Mesenchymal stem cell (in vitro differentiated cells and primary cell): Measurements from ENCODE around the gene PDK4.

Experiments
- DNase-seq: peaks from one replicate; pipeline ENCODE4 v3.0.0-alpha.2; 2013
- H2AFZ ChIP-seq: one replicate; pipeline ENCODE4 v1.6.1; 2013; ENCODE audit warnings: low read depth, mild to moderate bottlenecking, control low read depth, inconsistent platforms, low read length, moderate library complexity
- H2AK5ac ChIP-seq: 2 replicates; pipeline ENCODE4 v1.6.1; 2013; ENCODE audit warnings: low read length, moderate library complexity, mild to moderate bottlenecking, inconsistent platforms; ENCODE audit not compliant: severe bottlenecking
- H2BK120ac ChIP-seq: one replicate; pipeline ENCODE4 v1.6.1; 2013; ENCODE audit warnings: low read depth, mild to moderate bottlenecking, inconsistent platforms, low read length, moderate library complexity
- H2BK12ac ChIP-seq, 2 experiments: one replicate each; pipeline ENCODE4 v1.6.1; 2013; ENCODE audit warnings: inconsistent platforms in 2 of 2, low read length in 2 of 2, mild to moderate bottlenecking in 2 of 2, moderate library complexity in 2 of 2, control low read depth in 1 of 2
- H2BK15ac ChIP-seq: one replicate; pipeline ENCODE4 v1.6.1; 2013; ENCODE audit warnings: mild to moderate bottlenecking, low read depth, inconsistent platforms; ENCODE audit not compliant: poor library complexity, severe bottlenecking
- H2BK5ac ChIP-seq: 2 replicates; pipeline ENCODE4 v1.6.1; 2013; ENCODE audit warnings: low read depth, mild to moderate bottlenecking, low read length, control low read depth, inconsistent platforms; ENCODE audit not compliant: poor library complexity, severe bottlenecking
- H3K14ac ChIP-seq, 2 experiments: one replicate each; pipeline ENCODE4 v1.6.1; 2013; ENCODE audit warnings: inconsistent platforms in 2 of 2, low read length in 2 of 2, control low read depth in 1 of 2, mild to moderate bottlenecking in 1 of 2, moderate library complexity in 1 of 2
- H3K18ac ChIP-seq, 2 experiments: one replicate each; pipeline ENCODE4 v1.6.1; 2013; ENCODE audit warnings: inconsistent platforms in 2 of 2, low read length in 2 of 2, control low read depth in 1 of 2, low read depth in 1 of 2, mild to moderate bottlenecking in 1 of 2
- H3K23ac ChIP-seq, 2 experiments: one replicate each; pipeline ENCODE4 v1.6.1; 2013; ENCODE audit warnings: inconsistent platforms in 2 of 2, low read length in 2 of 2, mild to moderate bottlenecking in 2 of 2, moderate library complexity in 2 of 2, control low read depth in 1 of 2
- H3K27ac ChIP-seq: 2 replicates; pipeline ENCODE4 v1.5.1; 2013; ENCODE audit warnings: mild to moderate bottlenecking, moderate library complexity, low read length, control low read depth, inconsistent platforms; ENCODE audit not compliant: poor library complexity, severe bottlenecking
- H3K27me3 ChIP-seq, 2 experiments: 2 replicates each; pipeline versions ENCODE4 v1.6.1 to v1.7.0; 2013; ENCODE audit warnings: low read length in 2 of 2, mild to moderate bottlenecking in 2 of 2, moderate library complexity in 2 of 2, control low read depth in 1 of 2, inconsistent platforms in 1 of 2; ENCODE audit not compliant: control insufficient read depth in 1 of 2, insufficient read depth in 1 of 2
- H3K36me3 ChIP-seq, 2 experiments: 2 replicates each; pipeline versions ENCODE4 v1.6.1 to v1.7.0; 2013; ENCODE audit warnings: low read length in 2 of 2, control low read depth in 1 of 2, inconsistent platforms in 1 of 2, low read depth in 1 of 2, mild to moderate bottlenecking in 1 of 2; ENCODE audit not compliant: insufficient read depth in 2 of 2, control insufficient read depth in 1 of 2
- H3K4ac ChIP-seq, 2 experiments: one replicate each; pipeline ENCODE4 v1.6.1; 2013; ENCODE audit warnings: inconsistent platforms in 2 of 2, low read length in 2 of 2, mild to moderate bottlenecking in 2 of 2, moderate library complexity in 2 of 2, control low read depth in 1 of 2, low read depth in 1 of 2
- H3K4me1 ChIP-seq: 2 replicates; pipeline ENCODE4 v1.6.1; 2013; ENCODE audit warnings: low read depth, low read length, control low read depth; ENCODE audit not compliant: control insufficient read depth, insufficient read depth
- H3K4me2 ChIP-seq: 2 replicates; pipeline ENCODE4 v1.6.1; 2013; ENCODE audit warnings: low read length, mild to moderate bottlenecking, inconsistent platforms; ENCODE audit not compliant: poor library complexity, severe bottlenecking
- H3K4me3 ChIP-seq, 2 experiments: 2 replicates each; pipeline versions ENCODE4 v1.5.1 to v1.7.0; 2013; ENCODE audit warnings: low read length in 2 of 2, mild to moderate bottlenecking in 2 of 2, control low read depth in 1 of 2, low read depth in 1 of 2; ENCODE audit not compliant: insufficient read depth in 1 of 2
- H3K79me1 ChIP-seq: replicated peaks from 2 replicates; pipeline ENCODE4 v1.6.1; 2013; ENCODE audit warnings: mild to moderate bottlenecking, control low read depth, low read length, inconsistent platforms; ENCODE audit not compliant: poor library complexity, severe bottlenecking
- H3K9ac ChIP-seq: 2 replicates; pipeline ENCODE4 v1.7.0; 2013; ENCODE audit warnings: mild to moderate bottlenecking, low read length, moderate library complexity
- H3K9me3 ChIP-seq: 2 replicates; pipeline ENCODE4 v1.7.0; 2013; ENCODE audit warnings: mild to moderate bottlenecking, low read length; ENCODE audit not compliant: control insufficient read depth
- H4K8ac ChIP-seq: one replicate; pipeline ENCODE4 v1.6.1; 2013; ENCODE audit warnings: inconsistent platforms, mild to moderate bottlenecking, low read length, moderate library complexity
- H4K91ac ChIP-seq: one replicate; pipeline ENCODE4 v1.6.1; 2013; ENCODE audit warnings: mild to moderate bottlenecking, low read length, inconsistent platforms
- WGBS: methylation state at CpG from one replicate; pipeline ENCODE4 v1.1.7; 2013; ENCODE audit warnings: mixed read lengths; 5-methylcytosine and 5-hydroxymethylcytosine counted together

The PDK4 gene

DNA sequence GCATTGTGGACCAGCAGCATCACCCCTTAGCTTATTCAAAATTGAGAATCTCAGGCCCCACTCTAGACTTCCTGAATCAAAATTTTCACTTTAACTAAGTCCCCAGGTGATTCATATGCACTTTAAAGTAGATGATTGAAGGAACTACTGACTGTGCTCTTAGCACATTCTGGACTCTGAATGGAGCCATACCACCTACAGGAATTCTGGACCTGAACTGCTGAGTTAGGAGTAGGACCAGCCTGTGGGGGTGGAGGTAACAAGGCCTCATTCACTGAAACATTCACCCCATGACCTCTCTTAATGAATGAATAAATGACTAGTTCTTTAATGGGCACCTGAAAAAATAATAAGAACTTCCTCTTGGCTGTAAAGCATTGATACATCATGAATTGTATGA, 7.3 kb downstream of the PDK4 start:
- Histone ChIP-seq H2AK5ac (no peak overlapping the region), H3K14ac (no peak overlapping the region), H2BK5ac (no peak overlapping the region), H2BK15ac (no peak overlapping the region), H3K4me3 (no peak overlapping the region), H3K4me2 (no peak overlapping the region), H3K27ac (no peak overlapping the region), H2BK120ac (no peak overlapping the region), H3K4ac (no peak overlapping the region), H3K79me1 (no peaks in the 10 kb centered on the region), H2BK12ac (no peak overlapping the region), H4K8ac (no peak overlapping the region), H3K9ac (no peak overlapping the region), H4K91ac (no peak overlapping the region), H3K4me1 (no peaks in the 10 kb centered on the region), H2AFZ (no peak overlapping the region), H3K18ac (no peak overlapping the region), H3K9me3 (no peaks in the 10 kb centered on the region), H3K36me3 (peaks cover 2 to 3% of the 10 kb centered on the region in 2 experiments), H3K27me3 (no peaks in the 10 kb centered on the region), H3K23ac (no peak overlapping the region)
- no peak for DNase-seq

DNA sequence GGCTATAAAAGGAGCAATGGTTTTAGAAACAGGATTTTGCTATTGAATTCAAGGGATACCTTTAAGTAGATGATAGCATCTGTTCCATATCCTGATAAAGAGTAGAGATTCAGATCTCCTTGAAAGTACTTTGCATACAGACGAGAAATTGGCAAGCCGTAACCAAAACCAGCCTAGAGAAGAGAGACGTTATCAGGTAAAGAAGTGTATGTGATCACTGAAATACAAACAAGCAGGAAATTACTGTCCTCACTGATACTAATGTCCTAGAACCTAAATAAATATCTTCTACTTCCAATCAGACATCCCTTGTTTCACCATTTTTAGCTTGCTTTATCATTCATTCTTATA, 9.4 kb downstream of the PDK4 start:
- no peak overlapping the region for H3K14ac ChIP-seq
- no peak overlapping the region for H3K23ac ChIP-seq
- no peak overlapping the region for H3K4ac ChIP-seq
- DNase-seq, result no peak
- H3K27ac ChIP-seq, result no peak overlapping the region
- no peak overlapping the region for H4K91ac ChIP-seq
- H3K9me3 ChIP-seq, result no peaks in the 10 kb centered on the region
- no peak overlapping the region for H2BK15ac ChIP-seq
- H2BK120ac ChIP-seq, result no peak overlapping the region
- no peak overlapping the region for H3K4me3 ChIP-seq
- 92% methylated on average over 3 of the region's 3 CpGs for WGBS
- H3K9ac ChIP-seq, result no peak overlapping the region
- no peak overlapping the region for H2AK5ac ChIP-seq
- no peaks in the 10 kb centered on the region for H3K4me1 ChIP-seq
- no peaks in the 10 kb centered on the region for H3K79me1 ChIP-seq
- no peaks in the 10 kb centered on the region for H3K27me3 ChIP-seq
- H2BK12ac ChIP-seq, result no peak overlapping the region
- H2AFZ ChIP-seq, result no peak overlapping the region
- no peak overlapping the region for H3K18ac ChIP-seq
- H3K4me2 ChIP-seq, result no peak overlapping the region
- no peak overlapping the region for H4K8ac ChIP-seq
- peaks cover 2 to 3% of the 10 kb centered on the region in 2 experiments for H3K36me3 ChIP-seq
- no peak overlapping the region for H2BK5ac ChIP-seq

DNA sequence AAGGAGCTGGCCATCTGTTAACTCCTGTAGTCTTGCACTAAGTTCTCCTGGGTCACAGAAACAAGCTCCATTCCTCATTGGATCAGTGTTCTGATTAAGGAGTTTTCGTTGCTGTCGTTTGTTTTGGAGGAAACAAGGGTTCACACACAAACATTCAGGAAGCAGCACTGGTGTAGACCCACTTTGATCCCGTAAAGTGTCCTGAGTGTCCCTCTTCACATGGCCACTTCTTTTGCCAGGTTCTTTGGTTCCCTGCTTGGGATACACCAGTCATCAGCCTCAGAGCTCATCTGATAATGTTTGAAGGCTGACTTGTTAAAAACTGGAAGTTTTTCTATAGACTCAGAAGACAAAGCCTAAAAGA, 10.9 kb downstream of the PDK4 start:
- Histone ChIP-seq H2BK12ac (no peak overlapping the region), H4K91ac (no peak overlapping the region), H3K18ac (no peak overlapping the region), H3K9ac (no peak overlapping the region), H3K27me3 (no peaks in the 10 kb centered on the region), H2BK15ac (no peak overlapping the region), H2BK5ac (no peak overlapping the region), H2AFZ (no peak overlapping the region), H2AK5ac (no peak overlapping the region), H3K4me2 (no peak overlapping the region), H3K4me3 (no peak overlapping the region), H2BK120ac (no peak overlapping the region), H3K4me1 (no peaks in the 10 kb centered on the region), H3K79me1 (no peaks in the 10 kb centered on the region), H3K4ac (no peak overlapping the region), H3K23ac (no peak overlapping the region), H3K14ac (no peak overlapping the region), H4K8ac (no peak overlapping the region), H3K9me3 (no peaks in the 10 kb centered on the region), H3K27ac (no peak overlapping the region), H3K36me3 (peaks cover 0 to 2% of the 10 kb centered on the region in 2 experiments)
- 75% methylated on average over 3 of the region's 3 CpGs for WGBS
- no peak for DNase-seq

DNA sequence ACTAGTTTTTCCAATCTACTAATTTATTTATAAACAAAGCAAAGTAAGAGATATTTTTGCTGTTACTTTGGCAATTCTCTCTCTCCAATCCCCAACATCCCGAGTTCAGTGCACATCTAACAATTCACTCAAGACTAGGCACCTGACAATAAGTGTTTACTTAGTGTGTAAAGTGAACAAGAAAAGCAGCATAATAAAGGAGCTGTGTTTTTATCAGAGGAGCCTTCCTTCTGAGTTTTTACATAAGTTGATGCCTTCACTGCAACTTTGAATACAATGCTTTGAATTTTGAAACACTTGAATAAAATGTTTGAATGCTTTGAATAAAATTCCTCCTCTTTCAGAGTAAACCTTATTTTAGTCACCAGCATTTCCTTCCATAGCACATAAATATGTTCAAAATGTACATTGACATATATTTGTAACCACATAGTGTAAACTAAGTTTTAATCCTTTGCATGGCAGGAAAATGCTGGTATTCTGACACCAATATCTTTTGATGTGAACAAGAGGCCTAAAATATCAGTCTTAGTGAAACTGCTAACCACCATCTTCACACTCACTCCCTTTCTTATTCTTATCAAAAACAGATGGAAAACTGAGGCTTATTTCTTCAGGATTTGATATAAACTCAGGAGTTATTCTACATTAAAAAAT, 11.4 kb downstream of the PDK4 start:
- no peaks in the 10 kb centered on the region for H3K27me3 ChIP-seq
- no peak overlapping the region for H2AFZ ChIP-seq
- no peak overlapping the region for H3K9ac ChIP-seq
- H3K4me1 ChIP-seq, result no peaks in the 10 kb centered on the region
- H3K9me3 ChIP-seq, result no peaks in the 10 kb centered on the region
- DNase-seq, result no peak
- no peak overlapping the region for H2AK5ac ChIP-seq
- no peak overlapping the region for H3K14ac ChIP-seq
- no peaks in the 10 kb centered on the region for H3K79me1 ChIP-seq
- H3K23ac ChIP-seq, result no peak overlapping the region
- no peak overlapping the region for H3K27ac ChIP-seq
- H3K18ac ChIP-seq, result no peak overlapping the region
- H2BK120ac ChIP-seq, result no peak overlapping the region
- no peak overlapping the region for H3K4me3 ChIP-seq
- H2BK5ac ChIP-seq, result no peak overlapping the region
- H2BK12ac ChIP-seq, result no peak overlapping the region
- no peak overlapping the region for H4K8ac ChIP-seq
- no peak overlapping the region for H4K91ac ChIP-seq
- WGBS, result no CpG with 5 or more reads among the region's 1 CpG
- no peak overlapping the region for H3K4ac ChIP-seq
- peaks cover 0 to 2% of the 10 kb centered on the region in 2 experiments for H3K36me3 ChIP-seq
- H2BK15ac ChIP-seq, result no peak overlapping the region
- H3K4me2 ChIP-seq, result no peak overlapping the region
